NCI-H2196 treated with DMSO at 0.1 percent for 48 hours (cell line): ENCODE data around the gene CACNA1F.
"Not testable (repeated sequence)": the region's sequence is repeated elsewhere in the genome, so short reads cannot be mapped to it uniquely, and the experiment has no call there.

Experiments
- DNase-seq: peaks from one replicate; lab custom pipeline; 2025; ENCODE audit not compliant: unreplicated experiment; lab: John Stamatoyannopoulos, UW

The CACNA1F gene

DNA sequence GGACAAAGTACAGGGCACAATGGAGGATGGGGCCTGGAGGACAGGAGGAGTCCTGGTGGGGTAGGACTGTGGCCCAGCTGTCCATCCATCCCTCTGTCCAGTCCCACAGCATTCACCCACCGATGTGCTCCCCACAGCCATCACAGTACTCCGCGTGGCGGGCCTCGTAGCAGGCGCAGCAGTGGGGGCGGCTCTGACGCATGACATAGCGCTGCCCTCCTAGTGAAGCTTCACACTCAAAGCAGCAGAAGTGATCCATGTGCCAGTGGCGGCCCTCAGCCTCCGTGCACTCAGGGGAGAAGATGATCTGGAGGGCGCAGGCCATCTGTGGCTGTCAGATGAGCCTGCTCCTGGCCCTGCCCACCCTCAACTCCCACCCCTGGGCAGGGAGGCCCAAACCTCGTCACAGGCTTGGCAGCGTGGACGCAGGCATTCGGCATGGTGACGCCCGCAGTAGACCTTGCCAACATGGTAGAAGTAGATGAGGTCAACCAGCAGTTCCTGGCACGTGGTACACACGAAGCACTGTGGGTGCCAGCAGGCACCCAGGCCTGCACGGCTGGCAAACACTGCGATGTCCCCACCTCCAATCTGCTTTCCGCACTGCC lies 55.2 kb downstream of the CACNA1F start:
- DNase-seq = no peak

DNA sequence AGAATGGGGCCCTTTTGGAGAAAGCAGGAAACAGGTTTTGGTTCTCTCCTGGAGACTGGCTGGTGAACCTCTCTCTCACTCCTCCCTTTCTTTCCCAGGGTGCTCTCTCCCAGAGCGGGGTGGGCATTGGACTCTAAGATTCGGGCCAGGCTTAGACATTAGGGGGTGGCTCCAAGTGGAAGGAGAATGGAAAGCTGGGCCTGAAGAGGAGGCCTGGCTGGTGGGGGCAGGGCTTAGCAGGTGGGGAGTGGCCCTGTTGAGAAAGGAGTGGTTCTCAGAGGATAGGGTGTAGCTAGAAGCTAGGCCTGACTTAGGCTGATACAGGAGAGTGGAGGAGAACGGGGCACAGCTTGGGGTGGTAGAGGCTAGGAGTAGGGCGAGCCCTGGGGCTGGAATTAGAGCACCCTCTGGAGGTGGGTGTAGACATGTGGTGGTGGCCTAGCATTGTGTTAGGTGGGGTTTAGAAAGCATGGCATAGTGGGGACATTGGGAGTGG lies 55.8 kb downstream of the CACNA1F start:
- DNase-seq = no peak

DNA sequence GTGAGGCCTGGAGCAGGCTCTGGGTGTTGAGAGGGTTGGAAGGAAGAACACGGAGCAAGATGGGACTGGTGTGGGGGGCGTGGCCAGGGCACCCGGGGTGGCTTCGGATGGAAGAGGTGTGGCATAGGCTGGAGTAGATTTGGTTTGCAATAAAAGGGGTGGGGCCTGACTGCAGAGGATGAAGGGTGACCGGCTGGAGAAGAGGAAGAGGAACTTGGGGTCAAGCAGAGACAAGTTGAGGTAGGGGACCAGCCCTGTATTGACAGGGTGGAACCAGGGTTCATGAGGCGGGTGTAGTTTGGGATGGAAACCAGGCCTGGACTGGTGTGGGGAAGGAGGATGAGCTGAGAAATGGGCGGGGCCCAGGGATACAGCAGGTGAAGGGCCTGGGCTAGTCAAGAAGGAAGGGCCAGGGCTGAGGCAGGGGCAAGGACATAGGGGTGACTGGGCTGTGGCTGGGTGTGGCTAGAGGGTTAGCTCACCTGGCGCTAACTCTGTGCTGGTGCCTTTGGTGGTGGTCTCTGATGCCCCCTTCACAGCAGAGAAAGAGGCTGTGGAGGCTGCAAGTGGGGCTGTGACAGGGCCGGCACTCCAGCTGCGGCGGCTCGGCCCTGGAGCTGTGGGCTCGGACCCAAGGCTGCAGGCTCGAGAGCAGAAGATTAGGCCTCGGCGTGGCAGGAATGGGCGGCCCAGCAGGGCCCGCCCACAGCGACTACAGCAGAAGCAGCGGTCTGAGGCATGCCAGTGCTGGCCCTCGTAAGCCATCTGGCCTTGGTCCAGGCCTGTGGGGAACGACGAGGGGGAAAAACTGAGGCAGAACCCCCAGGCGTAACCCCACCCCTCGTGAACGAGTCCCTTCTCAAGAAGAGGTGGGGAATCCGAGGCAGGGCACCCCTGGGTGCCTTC lies 56.5 kb downstream of the CACNA1F start:
- no peak for DNase-seq

DNA sequence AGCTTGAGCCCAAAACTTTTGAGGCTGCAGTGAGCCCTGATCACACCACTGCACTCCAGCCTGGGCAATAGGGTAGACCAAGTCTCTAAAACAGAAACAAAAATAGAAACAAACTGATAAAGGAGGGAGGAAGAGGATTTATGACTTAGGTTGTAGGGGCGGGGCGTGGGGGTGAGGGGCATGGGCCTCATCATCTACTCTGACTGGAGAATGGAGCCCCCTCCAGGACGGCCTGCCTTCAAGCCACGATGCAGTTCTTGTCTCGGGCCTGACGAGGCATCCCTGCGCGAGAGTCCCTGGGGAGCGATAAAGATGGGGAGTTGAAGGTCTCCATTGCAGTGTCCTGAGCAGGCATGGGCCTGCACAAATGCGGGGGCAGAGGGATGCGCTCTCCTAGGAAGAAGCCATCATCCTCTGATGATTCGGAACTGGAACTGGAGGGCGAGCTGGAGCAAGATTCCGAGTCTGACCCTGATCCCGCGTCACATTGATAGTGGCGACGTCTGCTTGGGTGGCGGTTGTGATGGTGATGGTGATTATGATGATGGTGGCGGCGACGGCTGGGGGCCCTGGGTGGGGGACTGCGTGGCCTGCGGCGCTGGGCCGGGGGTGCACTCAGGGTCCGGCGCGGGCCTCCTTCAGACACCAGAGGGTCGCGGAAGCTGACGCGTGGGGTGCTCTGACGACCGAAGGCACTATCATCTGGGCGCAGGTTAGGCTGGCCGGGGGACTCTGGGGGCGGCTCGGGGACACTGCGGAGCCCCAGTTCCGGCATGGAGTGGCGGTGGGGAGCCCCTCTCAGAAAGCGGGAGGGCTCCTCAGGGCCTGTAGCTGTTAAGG lies 57.5 kb downstream of the CACNA1F start:
- DNase-seq = no peak

DNA sequence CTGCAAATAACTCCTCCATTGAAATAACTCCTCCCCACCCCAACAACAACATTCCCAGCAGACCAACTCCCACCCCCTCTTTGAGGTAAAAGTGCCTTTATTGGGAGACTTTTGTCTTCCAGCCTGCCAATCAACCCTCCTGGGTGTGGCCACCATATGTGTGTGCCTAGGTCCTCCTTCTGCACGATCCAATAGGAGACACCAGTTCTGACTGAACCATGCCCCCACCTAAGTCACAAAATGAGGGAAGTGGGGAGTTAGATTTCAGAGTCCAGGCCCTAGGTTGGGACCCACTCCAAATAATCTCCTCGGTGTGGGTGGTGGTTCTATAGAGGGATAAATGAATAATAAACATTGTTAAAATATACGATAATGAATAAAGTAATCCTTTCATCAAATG lies 58.4 kb downstream of the CACNA1F start:
- DNase-seq = no peak

DNA sequence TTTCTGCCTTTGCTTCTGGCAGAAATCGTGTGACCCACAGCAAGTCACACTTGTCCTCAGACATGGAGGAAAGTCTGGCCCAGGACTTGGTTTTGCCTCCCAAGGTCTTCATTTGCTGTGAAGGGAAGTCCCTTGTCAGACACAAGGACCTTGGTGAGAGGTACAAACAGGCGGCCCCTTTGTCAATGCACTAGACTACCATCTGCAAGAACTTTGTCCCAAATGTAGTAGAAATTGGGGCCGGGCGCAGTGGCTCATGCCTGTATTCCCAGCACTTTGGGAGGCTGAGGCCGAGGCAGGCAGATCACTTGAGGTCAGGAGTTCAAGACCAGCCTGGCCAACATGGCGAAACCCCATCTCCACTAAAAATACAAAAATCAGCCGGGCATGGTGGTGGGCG lies 59.6 kb downstream of the CACNA1F start:
- DNase-seq = not testable (repeated sequence)

DNA sequence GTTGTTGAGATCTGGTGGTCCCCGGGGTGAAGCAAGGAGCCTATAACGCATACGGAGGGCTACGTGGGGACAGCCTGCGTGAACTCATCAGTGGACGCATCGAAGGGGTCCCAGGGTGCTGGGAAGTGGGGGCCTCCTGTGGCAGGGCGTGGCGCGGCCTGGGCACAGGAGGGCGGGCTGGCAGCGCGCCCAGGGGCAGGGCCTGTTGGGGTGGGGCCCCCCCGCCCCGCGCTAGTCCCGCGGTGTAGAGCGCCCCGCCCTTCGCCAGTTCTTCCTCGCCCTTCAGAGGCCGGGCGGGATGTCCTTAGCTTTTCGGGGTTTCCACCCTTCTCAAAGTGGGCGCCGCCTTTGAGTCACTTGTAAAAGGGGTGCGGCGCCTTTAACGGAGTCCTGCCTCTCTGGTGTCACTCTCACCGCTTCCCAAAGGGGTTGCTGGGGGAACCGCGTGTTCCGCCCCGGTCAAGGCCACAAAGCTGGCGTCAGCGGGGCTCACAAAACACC lies 60.8 kb downstream of the CACNA1F start:
- DNase-seq = peak; percentile 20

DNA sequence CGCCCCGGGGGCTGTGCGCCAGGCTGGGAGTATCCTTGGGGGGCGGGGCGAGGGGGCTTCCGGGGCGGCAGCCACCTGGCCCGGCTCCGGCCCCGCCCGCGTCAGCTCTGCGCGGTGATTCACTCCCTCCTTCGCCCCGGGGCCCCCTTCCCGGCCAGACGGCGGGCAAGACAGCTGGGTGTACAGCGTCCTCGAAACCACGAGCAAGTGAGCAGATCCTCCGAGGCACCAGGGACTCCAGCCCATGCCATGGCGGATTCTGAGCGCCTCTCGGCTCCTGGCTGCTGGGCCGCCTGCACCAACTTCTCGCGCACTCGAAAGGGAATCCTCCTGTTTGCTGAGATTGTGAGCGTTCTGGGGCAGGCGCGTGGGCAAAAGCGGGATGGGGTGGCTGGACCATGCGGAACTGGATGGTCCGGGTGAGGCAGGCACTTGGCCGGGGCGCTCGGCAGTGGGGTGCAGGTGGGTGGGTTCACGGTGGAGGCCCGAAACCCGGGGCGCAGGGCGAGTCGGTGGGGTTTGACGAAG lies 61.3 kb downstream of the CACNA1F start, which contains the start of gene PLP2:
Gene PLP2 (plus strand): TSS at position 147 of the 528 bp plus-strand sequence. CDS start 103 bp downstream, at position 250.
- DNase-seq = no peak

DNA sequence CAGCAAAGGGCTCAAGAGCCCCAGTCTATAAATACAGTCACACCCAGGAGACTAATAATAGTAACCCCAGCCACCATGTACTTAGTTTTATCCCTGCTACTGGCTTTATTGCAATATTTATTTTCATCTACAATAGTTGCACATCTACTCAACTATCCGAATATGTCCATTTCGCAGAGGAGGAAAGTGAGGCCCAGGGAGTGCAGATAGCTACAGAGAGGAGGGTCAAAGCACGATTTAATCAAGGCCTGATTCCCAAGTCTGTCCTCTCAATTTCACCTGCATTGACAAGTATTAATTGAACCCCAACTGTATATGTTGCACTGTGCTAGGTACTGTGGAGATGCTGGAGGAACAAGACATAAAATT lies 65.4 kb downstream of the CACNA1F start:
- DNase-seq = no peak

DNA sequence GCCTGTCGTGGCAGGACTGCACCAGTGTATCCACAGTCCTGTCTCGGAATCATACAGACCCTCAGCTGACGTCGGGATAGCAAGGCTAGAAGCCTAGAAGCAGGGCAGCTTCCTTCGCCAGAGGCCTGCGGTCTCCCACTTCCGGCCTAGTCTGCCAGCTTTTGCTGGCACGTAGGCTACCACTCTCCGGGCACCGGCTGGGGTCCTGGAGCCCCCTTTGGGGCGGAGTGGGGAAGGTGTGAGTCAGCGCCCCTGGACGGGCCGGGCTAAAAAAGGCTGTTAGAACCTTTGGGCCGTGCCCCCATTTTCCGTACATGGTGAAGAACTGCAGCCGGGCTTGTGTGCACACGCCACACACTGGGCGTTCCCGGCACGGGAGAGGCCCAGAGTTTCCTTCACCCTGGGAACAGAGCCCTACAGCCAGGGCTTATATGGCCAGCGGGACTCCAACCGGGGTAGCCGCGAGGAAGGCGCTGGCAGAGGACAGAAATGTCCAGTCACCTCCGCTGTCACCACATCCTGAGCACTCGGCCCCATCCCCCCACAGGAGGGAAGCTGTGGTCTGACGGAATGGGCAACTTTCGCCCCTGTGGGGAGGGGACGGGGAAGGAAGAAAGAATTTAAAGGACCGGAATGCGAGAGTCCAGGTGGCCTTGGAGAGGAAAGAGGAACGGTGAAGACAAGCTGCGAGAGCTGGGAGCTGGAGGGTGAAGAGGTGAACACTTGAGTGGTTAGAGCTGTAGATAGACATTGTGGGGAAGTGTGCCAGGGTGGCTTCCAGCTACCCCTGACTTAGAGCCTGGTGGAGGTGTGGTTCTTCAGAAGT lies 66.0 kb downstream of the CACNA1F start:
- DNase-seq = peak; percentile 23

DNA sequence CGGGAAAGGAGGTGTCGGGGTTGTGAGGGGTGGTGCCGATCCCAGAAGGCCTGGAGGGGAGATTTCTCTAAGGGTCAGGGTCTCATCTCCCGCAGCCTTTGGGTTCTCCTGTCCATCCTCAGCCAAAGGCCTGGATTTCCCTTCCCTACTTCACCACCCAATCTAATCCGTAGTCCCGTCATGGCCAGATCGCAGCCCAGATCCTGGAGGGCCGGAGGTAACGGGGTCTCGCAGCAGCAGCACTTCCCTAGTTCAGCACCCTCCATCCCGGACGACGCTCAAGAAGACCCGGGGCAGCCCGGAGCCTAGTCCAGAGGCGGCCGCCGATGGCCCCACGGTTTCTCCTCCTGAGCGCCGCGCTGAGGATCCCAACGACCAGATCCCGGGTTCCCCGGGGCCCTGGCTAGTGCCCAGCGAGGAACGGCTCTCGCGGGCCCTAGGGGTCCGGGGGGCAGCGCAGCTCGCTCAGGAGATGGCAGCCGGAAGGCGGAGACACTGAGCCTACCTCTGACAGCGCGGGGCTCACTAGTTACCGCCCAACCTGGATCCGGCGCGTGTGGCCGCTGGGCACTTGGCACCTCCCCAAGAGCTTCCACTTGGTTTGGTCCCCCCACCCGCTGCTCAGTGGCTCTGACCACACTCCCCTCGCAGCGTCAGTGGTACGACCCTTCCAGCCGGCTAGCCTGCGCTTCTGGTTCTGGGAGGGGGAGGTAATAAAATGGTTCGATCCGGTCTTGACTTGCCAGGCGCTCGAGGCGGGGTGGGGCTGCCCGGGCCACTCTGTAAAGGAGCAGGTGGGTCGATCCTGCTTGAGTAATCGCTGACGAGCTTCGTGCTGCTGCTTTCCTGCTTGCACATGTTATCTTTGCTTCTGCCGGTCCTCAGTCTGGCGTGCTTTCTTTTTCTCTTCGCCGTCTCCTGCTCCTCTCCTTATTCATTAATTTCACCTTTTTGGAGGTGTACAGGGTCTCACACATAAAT lies 66.9 kb downstream of the CACNA1F start:
- peak; percentile 82 for DNase-seq

DNA sequence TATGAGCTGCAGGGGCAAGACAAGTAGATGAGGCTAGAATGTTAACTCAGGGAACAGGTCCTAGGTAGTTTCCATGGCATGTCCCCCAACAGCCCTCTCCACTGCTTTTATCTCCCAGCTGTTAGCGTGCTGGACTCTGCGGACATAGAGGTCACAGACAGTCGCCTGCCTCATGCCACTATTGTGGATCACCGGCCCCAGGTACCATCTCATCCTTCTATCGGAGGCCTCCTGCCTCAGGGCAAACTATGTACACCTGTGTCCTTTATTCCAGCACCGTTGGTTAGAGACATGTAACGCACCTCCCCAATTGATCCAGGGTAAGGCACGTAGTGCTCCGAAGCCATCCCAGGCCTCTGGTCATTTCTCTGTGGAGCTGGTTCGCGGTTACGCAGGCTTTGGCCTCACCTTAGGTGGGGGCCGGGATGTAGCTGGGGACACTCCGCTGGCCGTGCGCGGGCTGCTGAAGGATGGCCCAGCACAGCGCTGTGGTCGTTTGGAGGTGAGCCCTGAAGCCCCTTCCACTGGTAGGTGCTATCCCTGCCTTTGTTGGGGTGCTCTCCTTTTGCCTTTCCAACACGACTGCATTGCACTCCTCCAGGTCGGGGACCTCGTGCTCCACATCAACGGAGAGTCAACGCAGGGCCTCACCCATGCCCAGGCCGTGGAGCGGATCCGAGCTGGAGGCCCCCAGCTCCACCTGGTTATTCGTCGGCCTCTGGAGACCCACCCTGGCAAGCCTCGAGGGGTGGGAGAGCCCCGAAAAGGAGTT lies 68.4 kb downstream of the CACNA1F start:
- no peak for DNase-seq

DNA sequence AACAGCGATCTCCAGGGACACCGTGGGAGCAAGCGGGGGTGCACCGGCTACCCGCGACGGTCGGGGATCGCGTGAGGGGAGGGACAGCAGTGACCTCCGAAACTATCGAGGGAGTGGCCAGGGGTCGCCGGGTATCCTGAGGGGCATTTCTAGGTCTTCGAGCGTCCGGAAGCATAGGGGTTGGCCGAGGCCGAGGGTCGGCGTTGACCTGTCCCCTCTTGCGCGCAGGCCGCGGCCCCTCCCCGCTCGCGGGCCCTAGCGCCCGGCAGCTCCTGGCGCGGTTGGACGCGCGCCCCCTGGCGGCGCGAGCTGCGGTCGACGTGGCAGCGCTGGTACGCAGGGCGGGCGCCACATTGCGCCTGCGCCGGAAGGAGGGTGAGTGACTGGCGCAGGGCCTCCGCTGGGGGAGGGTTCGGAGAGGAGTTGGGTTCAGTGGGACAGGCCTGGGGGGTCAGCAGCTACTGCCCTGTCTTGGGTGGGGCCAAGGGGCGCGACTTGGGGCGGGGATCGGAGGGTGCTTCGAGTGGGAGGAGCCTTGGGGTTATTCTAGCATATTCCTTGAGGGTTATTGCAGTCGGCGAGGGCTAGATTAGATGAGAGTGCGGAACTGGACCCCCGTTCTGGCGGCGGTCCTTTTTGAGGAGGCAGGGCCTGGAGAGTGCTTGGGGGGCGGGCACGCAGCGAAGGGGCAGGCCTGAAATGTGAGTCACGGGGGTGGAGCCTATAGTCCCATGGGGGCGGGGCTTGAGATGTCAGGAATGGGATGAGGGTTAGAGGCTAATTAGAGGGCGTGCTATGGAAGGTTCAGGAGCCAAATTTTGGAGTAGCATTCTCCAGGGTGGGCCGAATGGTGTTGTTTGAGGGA lies 69.4 kb downstream of the CACNA1F start:
- DNase-seq = peak; percentile 72

DNA sequence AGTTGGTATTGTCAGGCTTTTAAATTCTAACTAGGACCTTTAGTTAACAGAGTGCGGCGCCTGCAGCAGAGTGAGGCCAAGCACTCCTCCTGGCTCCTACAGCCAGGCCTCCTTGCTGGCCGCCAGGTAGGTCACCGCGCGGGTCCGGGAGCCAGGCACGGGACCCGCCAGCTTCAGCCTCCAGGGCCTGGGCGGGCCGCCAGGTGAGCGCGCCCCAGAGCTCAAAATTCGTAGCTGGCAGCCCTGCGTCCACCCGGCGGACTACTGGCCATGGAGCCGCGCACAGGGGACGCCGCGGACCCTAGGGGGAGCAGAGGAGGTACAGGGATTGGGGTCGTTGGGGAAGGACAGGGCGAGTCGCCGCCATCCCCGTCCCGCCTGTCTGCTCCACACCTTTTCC lies 70.5 kb downstream of the CACNA1F start, which contains the start of gene MAGIX:
Gene MAGIX (plus strand): TSS at position 139 of the 400 bp plus-strand sequence. CDS start 132 bp downstream, at position 271.
- DNase-seq = no peak

DNA sequence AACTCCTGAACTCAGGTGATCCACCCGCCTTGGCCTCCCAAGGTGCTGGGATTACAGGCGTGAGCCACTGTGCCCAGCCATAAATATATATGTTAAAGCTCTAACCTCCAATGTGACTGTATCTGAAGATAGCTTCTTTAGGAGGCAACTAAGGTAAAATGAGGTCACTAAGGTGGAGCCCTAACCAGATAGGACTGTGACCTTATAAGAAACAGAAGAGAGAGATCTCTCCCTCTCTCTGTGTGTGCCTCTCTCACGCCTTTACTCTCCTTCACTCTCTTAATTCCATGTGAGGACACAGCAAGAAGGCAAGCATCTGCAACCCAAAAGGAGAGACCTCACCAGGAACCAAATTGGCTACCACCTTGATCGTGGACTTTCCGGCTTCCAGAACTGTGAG lies 71.5 kb downstream of the CACNA1F start:
- no peak for DNase-seq

DNA sequence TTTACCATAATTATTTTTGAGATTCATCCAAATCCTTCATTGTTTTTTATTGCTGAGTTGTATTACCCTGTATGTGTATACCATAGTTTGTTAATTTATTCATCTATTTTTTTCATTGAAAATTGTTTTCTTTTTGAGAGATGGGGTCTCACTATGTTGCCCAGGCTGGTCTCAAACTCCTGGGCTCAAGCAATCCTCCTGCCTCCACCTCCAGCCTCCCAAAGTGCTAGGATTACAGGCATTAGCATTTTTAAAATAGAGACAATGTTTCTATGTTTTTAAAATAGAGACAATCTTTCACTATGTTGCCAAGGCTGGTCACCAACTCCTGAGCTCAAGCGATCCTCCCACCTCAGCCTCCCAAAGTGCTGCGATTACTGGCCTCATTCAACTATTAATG lies 72.2 kb downstream of the CACNA1F start:
- DNase-seq = no peak

DNA sequence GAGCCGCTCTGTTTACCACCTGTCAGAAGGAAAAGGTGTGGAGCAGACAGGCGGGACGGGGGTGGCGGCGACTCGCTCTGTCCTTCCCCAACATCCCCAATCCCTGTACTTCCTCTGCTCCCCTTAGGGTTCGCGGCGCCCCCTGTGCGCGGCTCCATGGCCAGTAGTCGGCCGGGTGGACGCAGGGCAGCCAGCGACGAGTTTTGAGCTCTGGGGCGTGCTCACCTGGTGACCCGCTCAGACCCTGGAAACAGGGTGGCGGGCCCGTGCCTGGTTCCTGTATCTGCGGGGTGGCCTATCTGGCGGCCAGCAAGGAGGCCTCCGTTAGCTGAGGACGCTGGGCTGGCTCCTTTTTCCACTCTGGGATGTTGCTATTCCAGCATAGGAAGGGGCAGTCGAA lies 75.9 kb downstream of the CACNA1F start:
- no peak for DNase-seq
